ENCODE measurements around the gene BAIAP3.

The BAIAP3 gene

DNA sequence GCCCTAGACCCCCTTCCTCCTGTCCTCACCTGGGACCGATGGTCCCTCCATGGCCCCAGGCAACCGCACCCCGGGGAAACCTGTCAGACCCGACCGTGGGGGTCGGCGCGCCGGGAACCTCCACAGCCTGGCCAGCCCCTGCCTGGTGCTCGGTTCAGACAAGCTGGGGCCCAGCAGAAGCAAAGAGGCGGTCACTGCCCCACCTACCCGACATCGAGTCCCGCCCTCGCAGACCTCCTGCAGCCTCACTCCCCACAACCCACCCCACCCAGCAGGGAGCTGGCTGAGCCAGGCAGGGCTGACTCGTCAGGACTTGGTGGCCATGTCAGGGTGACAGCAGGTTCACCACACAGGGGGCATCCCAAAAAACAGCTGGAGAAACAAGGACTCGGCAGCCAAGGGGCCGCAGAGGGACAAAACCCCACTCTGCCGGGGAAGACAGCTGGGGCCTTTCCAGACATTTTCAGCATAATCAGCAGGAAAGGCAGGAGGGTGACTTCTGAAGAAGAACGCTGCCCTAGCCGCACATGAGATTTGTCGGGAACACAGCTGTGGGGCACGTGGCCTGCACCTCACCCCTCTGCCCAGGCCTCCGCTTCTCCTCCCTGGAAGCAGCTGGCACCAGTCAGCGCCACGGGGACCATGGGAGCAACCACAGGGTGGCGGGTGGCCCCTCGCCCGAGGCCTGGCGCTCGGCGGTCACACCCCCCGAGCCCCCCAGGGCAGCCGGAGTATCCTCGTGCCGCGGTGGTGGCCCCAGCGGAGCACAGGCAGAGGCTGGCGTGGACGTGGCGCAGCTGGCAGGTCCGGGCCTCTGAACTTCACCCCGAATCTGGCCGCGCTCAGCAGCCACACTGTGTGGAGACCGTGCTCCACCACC, 41.2 kb downstream of the BAIAP3 start:
- no peak for DNase-seq

DNA sequence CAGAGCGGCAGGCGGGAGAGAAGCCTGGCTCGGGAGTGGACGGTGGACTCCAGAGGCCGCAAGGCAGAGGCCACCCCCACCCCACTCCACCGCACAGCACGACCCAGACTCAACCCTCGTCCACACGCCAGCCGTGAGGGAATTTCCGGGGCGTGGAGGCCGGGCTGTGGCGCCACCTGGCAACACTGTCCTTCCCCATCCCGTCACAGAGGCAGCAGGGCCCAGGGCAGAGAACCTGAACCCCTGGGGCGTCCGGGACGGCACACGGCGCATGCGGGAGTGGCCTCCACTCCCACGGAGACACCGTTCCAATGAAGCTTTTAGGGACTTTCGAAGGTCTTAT, 41.8 kb downstream of the BAIAP3 start:
- no peak for DNase-seq

DNA sequence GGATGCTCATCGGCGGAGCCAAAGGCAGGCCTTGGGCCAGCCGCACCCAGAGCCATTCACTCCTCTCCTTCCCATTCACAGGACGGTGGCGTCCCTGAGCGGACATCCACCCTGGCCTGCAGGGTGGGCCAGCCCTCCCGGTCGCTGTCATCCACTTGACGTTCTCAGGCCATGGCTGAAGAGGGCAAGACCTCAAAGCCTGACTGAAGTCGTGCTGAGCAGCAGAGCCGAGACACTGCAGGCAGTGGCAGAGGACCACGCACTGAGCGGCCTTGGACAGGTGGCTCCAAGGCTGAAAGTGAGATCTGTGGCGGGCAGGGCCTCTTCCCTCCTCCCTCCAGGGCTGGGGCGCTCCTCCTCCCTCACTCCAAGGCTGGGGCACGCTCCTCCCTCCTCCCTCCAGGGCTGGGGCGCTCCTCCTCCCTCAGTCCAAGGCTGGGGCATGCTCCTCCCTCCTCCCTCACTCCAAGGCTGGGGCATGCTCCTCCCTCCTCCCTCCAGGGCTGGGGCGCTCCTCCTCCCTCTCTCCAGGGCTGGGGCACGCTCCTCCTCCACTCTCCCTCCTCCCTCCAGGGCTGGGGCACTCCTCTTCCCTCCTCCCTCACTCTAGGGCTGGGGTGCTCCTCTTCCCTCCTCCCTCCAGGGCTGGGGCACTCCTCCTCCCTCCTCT, 42.4 kb downstream of the BAIAP3 start:
- DNase-seq: no peak

DNA sequence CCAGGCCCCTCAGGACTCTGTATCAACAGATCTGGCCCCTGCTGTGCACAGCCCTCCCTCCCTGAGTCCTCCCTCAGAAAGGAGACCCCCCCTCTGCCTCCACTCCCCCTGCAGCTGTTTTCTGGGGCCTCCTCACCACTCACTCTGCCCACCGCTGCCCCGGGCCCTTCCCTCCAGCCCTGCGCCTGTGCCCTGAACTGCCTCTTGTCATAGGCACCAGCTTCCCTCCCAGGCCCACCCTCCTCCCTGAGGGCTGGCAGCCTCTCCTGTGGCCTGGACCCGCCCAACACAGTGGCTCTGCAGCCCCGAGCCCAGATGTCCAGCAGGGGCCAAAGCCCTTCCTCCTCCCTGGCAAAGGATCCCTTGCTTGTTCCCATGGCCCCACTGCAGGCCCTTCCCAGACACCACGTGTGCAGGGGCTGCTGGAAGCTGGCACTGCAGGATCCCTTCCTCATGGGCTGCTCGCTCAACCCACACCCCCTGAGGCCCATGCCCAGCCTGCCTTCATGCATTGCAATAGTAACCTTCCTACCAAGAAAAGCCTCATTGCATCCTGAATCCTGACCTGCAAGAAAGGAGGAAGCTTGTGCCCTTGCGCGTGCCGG, 44.1 kb downstream of the BAIAP3 start:
- no peak for DNase-seq

DNA sequence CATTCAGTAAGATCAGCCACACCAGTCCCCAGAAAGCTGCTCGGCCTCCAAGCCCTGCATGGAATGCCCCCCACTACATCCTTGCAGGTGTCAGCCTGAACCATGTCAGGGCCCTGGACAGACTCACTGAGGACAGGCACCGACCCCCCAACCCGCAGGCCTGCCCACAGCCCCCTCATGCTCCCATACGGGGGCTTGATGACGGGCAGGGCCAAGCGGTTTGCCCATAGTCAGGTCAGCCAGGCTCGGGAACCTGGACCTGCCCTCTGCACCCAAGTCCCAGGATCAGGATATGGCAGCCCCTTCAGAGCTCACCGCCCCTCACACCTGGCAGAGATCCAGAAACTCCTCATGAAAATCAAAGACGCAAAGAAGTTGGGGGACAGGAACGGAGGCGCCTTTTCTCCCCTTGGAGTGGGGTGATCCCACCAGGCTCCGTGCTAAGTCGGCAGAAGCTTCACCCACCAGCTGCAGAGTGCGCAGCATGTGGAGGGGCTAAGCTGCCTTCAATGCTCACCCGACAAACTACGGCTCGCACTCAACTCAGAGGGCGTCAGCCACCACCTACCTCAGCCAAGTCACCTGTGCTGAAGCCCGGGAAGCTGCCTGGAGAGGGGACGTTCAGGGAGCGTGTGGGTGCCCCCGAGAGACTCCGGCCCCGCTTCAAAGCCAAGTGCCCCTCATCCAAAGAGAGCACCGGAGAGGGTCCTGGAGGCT, 44.8 kb downstream of the BAIAP3 start:
- no peak for DNase-seq

DNA sequence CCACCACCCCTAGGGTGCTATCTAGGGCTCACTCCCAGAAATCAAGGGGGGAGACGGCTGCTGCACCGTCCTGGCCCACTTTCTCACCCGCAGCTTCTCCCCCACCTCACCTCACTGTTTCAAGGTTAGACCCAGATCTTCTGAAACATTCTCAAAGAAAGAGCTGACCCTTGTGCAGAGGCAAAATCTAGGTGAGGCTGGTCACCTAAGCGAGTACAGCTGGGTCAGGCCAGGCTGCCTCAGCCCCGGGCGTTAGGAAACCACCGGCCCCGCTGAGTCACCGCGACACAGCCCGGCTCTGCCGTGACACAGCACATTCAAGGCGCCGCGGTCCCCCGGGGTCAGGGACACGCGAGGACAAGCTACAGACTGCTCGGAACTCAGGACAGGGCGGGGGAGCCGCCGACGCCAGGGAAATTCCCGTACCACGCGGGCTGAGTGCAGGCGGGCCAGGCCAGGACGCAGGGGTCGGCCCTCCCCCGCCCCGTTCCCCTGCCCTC, 45.4 kb downstream of the BAIAP3 start:
- peak in 1 of 2 experiments; percentile 17 for DNase-seq

DNA sequence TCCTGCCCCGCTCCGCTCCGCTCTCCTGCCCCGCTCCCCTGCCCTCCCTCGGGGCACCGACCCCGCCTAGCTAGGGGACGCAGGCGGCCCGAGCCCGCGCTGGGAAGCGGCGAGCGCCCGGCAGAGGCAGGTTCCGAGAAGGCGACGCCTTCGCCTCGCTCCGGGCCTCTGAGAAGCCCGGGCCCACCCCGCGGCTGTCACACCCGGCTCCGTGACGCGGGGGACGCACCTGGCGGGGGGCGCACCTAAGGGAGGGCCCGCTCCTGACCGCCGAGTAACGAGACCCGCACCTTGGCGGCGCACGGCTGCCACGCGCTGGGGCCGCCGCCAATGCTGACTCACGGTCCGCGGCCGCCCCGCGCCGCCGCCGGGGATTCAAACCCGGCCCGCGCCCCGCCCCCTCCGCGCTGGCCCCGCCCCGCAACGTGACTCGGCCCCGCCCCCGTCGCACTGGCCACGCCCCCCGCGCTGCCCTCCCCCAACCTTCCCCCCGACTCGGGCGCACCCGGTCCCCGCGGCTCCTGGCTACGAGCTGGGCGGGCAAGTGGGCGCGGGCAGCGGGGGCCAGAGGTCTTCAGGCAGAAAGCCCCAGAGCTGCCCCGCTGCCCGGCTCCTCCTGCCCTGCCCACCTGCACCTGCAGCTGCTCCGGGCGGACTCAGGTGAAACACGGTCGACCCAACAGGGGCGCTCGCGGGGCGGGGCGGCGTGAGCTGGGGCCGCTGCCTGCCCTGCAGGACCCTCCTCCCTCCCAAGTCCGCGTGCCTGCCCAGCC, 46.0 kb downstream of the BAIAP3 start:
- DNase-seq: peak; percentile 41 to 63

DNA sequence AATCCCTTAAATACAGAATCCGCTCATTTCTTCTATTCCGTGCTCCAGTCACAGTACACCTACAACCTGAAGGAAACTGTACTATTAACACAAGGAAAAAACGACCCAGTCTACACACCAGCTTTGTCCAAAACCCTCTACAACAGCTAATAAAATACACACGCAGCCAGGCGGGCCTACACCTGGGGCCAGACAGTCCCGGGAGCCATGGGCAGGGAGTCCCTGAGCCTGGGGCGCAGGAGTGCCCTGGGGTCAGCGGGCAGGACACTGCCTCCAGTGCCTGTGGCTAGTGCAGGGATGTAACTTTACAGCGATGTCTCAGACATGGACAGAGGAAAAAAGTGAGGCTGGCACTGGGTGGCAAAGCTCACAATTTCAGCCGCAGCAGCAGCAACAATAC, 46.8 kb downstream of the BAIAP3 start:
- DNase-seq: no peak

DNA sequence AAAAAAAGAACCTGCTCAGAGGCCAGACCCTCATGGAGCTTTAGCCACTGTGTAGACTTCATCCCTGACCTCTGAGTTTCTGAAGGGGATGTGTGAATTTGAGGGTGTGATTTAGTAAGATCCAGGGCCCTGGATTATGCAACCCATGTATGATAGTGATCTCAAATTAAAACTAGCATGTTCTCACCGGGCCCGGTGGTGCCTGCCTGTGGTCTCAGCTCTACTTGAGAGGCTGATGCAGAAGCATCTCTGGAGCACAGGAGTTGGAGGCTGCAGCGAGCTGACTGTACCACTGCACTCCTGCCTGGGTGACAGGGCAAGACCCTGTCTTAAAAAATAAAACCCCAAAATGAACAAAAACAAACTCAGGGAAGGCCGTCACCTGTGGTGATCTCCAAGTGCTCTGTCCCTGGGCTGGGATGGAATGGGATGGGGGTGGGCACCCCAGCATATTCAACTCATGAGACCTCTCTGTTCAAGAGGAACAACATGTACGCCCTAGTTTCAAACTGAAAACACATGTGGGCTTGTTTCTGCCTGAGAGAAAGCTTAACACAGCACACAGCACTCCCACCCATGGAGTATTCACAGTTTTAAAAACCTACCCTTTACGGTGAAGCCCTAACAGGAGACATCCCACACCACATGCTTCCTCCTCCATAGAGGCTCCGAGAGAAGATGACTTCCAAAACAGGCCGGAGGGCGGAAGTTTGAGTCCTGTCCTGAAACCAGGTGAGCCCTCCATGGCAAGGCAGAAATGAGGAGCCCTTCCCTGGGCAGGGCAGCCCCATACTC, 48.4 kb downstream of the BAIAP3 start:
- no peak for DNase-seq

DNA sequence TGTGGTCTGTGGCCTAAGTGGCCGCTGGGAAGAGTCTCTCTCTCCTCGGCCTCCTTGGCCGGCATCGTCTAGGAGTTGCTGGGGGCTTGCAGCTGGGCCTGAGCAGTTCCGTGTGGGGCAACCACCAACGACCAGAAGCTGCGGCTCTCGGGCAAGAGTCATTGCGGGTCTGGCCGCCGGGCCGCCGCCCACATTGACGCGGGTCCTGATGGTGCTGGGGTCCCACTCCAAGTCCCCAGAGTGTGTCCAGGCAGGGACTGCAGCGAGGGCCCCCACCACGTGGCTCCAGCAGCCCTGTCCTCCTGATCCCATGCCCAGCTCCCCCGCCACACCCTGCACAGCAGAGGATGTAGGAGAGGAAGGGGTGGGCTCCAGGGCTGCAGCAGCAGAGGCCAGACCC, 50.1 kb downstream of the BAIAP3 start:
- DNase-seq: no peak

DNA sequence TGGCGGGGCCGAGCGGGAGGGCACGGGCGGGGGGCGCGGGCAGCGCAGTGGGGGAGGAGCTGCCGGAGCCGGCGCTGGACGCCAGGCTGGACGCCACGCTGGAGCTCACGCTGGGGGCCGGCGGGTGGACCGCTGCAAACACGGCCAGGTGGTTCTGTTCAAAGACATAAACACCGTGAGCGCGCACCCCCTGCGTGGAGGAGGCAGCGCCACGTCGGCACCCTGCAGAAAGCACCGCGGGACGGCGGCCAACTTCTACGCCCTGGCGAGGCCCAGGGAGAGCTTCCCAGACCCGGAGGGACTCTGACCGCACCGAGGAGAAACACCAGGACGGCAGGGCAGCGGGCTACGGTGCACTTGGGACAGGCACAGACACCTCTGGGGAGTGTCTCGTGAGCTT, 51.8 kb downstream of the BAIAP3 start:
- peak in 1 of 2 experiments; percentile 25 for DNase-seq

DNA sequence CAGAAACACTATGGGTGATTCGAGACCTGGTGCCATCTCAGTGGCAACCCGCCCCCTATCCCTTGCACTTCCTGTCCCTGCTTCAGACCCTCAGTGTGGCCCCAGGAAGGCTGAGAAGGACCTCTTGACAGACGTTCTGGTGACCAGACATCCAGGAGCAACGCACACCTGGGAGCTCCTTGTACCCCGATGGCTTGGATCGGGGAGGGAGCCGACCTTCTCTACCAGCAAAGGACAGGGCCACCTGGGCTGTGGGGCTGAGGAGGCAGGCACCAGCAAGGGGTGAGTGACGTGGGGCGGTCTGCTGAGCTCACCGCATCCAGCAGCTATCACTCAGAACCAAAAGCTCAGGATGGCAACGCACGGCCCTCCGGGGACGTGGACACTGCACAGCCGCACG, 53.9 kb downstream of the BAIAP3 start:
- no peak for DNase-seq

DNA sequence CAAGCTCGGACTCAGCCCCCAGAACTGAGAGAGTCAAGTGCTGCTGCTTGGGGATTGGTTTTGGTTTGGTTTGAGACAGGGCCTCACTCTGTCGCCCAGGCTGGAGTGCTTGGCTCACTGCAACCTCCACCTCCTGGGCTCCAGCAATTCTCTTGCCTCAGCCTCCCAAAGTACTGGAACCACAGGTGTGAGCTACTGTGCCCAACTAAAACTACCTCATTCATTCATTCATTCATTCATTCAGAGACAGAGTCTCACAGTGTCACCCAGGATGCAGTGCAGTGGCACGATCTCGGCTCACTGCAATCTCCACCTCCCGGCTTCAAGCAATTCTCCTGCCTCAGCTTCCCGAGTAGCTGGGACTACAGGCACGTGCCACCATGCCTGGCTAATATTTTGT, 56.3 kb downstream of the BAIAP3 start:
- DNase-seq: no peak

DNA sequence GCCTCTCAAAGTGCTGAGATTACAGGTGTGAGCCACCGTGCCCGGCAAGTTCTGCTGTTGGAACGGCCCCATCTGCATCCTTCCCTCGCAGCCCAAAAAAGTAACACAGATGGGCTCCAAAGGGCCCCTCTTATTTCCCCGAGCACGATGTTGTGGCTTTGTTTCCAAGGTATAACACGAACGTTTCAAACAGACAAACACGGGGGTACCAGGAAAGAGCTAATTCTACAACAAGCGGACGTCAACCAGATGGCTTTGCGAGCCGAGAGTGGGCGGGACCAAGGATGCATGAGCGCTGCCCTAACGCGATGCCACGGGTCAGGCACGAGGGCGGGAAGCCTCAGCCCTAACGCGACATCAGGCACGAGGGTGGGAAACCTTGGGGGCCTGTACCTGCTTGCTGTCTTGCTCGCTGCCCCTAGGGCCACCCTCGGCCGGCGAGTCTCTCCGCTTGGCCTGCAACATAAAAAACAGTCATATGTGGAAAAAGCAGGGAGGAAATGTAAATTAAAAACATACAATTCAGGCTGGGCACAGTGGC, 56.9 kb downstream of the BAIAP3 start:
- no peak for DNase-seq

DNA sequence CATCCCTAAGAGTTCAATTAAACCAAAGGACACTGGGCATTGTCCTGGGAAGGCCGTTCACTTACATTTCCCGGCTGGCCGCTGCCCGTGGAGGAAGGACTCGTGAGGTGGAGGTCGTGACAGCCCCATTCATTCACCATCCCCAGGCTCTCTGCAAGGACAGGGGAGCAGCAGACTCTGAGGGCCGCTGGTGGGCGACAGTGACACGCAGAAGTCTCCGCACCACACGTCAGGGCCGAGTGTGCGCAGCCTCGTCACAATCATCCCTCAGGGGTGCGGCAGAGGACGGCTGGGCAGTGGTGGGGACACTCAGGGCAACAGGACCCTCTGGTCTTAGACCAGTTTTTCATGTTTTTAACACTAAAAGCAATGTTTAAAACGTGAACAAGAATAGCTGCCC, 59.4 kb downstream of the BAIAP3 start:
- DNase-seq: no peak

DNA sequence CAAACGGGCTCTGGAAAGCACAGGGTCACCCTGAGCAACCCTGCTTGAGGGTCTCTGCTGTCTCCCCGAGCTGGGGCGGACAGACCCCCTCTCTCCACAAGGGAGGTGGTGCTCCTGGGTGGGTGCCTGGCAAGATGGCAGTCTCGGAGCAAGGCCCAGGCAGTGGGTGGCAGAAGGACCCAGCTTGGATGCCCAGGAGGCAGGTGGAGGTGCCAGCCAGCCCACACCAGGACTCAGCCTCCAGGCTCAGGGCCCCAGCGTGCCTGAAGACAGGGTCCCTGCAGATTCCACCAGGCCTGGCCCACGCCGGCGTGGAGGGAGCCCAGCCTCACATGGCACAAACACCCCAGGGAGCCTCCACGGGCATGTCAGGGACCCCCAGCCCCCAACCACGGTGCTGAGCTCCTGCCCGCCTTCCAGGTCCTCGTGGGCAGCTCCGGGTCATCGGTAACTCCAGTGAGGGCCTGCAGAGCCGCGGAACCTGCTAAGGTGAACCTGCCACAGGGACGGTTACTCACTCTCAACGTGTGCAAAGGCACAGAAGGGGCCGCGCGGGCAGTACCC, 60.2 kb downstream of the BAIAP3 start:
- no peak for DNase-seq

DNA sequence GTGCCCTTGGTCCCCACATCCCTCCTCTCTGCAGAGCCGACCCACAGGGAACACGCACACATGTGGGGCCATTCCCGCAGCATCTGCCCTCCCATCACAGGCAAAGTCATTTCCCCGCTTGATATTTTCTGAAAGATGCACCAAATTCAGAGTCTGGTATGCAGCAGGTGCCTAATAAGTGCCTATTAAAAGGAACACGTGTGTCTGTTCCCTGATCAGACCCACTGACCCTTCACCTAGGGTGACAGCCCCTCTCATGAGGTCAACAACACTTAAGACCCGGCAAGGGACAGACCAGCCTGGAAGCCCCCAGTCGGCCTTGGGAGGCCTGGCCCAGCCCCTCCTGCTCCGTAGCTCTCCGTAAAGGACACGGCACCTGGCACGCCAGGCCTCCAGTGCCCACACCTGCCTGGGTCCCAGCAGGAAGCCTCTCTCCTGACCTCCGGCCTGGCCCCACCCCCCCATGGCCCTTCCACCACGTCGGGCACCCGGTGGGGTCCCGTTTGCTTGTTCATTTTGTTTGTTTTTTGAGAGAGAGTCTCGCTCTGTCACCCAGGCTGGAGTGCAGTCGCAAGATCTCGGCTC, 61.0 kb downstream of the BAIAP3 start:
- DNase-seq: no peak

DNA sequence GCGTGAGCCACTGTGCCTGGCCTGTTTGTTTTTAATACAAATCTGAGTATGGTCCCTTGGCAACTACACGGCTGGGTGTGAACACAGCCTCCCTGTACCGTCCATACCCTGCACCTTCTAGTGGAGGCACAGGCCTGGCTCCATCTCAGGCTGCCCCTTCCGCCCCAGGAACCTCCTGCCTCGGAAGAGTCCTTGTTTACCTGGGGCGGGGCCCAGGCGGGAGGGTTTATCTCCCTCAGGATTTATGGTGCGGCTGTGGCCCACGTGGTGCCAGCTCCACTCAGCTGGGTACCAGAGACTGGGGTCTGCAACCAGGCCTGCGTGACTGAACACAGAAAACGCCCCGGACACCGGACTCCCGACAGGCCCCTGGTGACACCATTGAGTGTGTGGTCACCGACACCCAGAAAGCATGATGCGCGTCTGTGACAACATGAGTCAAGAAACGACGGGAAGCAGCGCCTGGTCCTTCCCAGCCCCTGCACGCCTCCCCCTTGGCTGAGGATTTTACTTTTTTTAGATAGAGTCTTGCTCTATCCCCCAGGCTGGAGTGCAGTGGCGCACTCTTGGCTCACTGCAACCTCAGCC, 62.1 kb downstream of the BAIAP3 start:
- DNase-seq: no peak

DNA sequence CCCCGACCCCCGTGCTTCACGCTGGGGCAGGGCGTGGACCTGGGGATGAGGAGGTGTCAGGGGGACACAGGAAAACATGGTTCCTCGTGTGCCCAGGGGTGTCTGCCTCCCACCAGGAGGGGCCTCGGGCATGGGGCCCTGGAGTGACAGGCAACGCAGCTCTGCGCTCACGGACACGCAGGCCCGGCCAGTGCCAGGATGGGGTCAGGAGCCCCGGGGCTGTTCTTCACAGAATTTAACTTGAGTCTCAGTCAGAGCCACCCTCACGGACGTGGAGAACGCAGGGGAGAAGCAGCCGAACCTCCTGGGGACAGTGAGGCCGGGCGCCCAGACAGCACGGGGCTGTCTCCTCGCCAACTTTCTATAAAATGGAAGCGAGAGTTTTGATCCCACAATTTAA, 64.3 kb downstream of the BAIAP3 start:
- no peak for DNase-seq

DNA sequence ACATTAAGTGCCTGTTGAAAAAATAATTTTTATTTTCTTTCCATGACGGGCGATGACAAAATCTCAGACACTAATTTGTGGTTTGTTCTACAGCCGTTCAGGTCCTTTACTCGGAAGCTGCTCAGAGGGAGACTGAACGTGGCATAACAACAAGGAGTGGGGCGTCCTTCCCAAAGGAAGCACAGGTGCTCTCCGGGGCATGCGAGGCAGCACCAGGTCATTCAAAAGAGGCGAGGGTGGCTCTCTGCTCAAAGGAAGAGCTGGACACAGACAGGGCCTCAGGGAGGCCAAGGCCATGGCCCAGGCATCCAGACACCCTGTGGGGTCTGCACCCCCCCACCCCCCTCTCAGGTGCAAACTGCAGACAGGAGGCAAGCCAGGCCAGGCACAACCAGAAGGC, 64.9 kb downstream of the BAIAP3 start:
- DNase-seq: no peak

All from NCI-H2081 (cell line).